ENCODE data around the gene CHAD. TPM values are rescaled to one million over a fixed set of nuclear protein-coding genes. Genes with fewer than 3 reads are reported as not detected.

The CHAD gene
- total and polyA plus RNA-seq, 2 of the 13 experiments (the other 11 are each of a cell fraction or from before 2014, with no cell fraction given), result 1.4 TPM; not detected in 1

GRCh38 chr17:50440172-50440837 is 28.4 kb downstream of the CHAD start (continued):
- TF ChIP-seq MED13 (CRISPR knock-in tag; IDR thresholded peaks at IDR 0.05) (no peak), HNF1B (CRISPR knock-in tag; IDR thresholded peaks at IDR 0.05) (peak; percentile 92), RNF219 (CRISPR knock-in tag; IDR thresholded peaks at IDR 0.05) (no peak), ZNF713 (CRISPR knock-in tag; IDR thresholded peaks at IDR 0.05) (peak; percentile 71; the same call in 1 of the 2 replicates), ZNF619 (CRISPR knock-in tag; IDR thresholded peaks at IDR 0.05) (0 out of 2 replicates have a peak, but pooled peaks have one; percentile 59), THAP7 (CRISPR knock-in tag; IDR thresholded peaks at IDR 0.05) (no peak), SNAI1 (CRISPR knock-in tag; IDR thresholded peaks at IDR 0.05; ENCODE audit: borderline replicate concordance) (no peak), ZNF460 (CRISPR knock-in tag; IDR thresholded peaks at IDR 0.05; ENCODE audit: borderline replicate concordance) (no peak), ZNF614 (CRISPR knock-in tag; IDR thresholded peaks at IDR 0.05; ENCODE audit: borderline replicate concordance) (0 out of 2 replicates have a peak, but pooled peaks have one; percentile 37), MIER3 (CRISPR knock-in tag; IDR thresholded peaks at IDR 0.05; ENCODE audit: borderline replicate concordance) (peak; percentile 37; the same call in 1 of the 2 replicates), ZNF773 (CRISPR knock-in tag; IDR thresholded peaks at IDR 0.05; ENCODE audit: borderline replicate concordance) (no peak), STAT5B (CRISPR knock-in tag; IDR thresholded peaks at IDR 0.05) (no peak), NFIC (IDR thresholded peaks at IDR 0.05; ENCODE audit: low read length) (no peak), HNRNPUL1 (IDR thresholded peaks at IDR 0.05; ENCODE audit: low read depth, low read length) (no peak), TBP (CRISPR knock-in tag; IDR thresholded peaks at IDR 0.05) (no peak), HCFC1 (IDR thresholded peaks at IDR 0.05; ENCODE audit: low read depth, low read length) (no peak), BRD4 (CRISPR knock-in tag; IDR thresholded peaks at IDR 0.05) (no peak), ZKSCAN8 (CRISPR knock-in tag; IDR thresholded peaks at IDR 0.05; ENCODE audit: borderline replicate concordance) (no peak), ZFP90 (CRISPR knock-in tag; IDR thresholded peaks at IDR 0.05; ENCODE audit: borderline replicate concordance) (no peak), RORA (CRISPR knock-in tag; IDR thresholded peaks at IDR 0.05) (no peak), HNF1A (IDR thresholded peaks at IDR 0.05; ENCODE audit: low read depth) (no peak), HNF1A (CRISPR knock-in tag; IDR thresholded peaks at IDR 0.05; ENCODE audit: borderline replicate concordance) (0 out of 2 replicates have a peak, but pooled peaks have one; percentile 18)
